Lung (tissue), 12 donors: Measurements from ENCODE around the gene RASA3. TPM values are rescaled to one million over a fixed set of nuclear protein-coding genes. Genes with fewer than 3 reads are reported as not detected.

Source experiments
- ATAC-seq: fragments of 200-7000 bp; cut with Tn5 transposase; one replicate; pipeline ENCODE4 v1.9.1; 2020; ENCODE audit warnings: moderate number of reproducible peaks; ENCODE audit not compliant: insufficient read depth, low FRiP score
- DNase-seq, 3 donors: peaks; one replicate each; pipeline ENCODE4 v3.0.0-alpha.2; 2013 to 2017
- H3K27ac ChIP-seq, 2 donors: one replicate each; pipeline ENCODE4 v1.5.1; 2013; ENCODE audit warnings: mild to moderate bottlenecking in 2 of 2, moderate library complexity in 2 of 2, control low read depth in 1 of 2, inconsistent platforms in 1 of 2, low read depth in 1 of 2, low read length in 1 of 2
- H3K27me3 ChIP-seq, 3 donors: one replicate each; pipeline ENCODE4 v1.5.1; 2013; ENCODE audit warnings: low read length in 2 of 3; ENCODE audit not compliant: control insufficient read depth in 3 of 3, insufficient read depth in 3 of 3
- H3K36me3 ChIP-seq, 4 donors: one replicate each; pipeline ENCODE4 v1.5.1; 2013; ENCODE audit warnings: low read length in 4 of 4, mild to moderate bottlenecking in 1 of 4, moderate library complexity in 1 of 4; ENCODE audit not compliant: control insufficient read depth in 4 of 4, insufficient read depth in 4 of 4
- H3K4me1 ChIP-seq, 5 donors: one replicate each; pipeline ENCODE4 v1.5.1; 2013; ENCODE audit warnings: low read length in 5 of 5, mild to moderate bottlenecking in 2 of 5, moderate library complexity in 1 of 5; ENCODE audit not compliant: control insufficient read depth in 5 of 5, insufficient read depth in 5 of 5
- H3K4me3 ChIP-seq: one replicate; pipeline ENCODE4 v1.5.1; 2013; ENCODE audit warnings: mild to moderate bottlenecking, control low read depth, moderate library complexity
- H3K9ac ChIP-seq, 2 donors: one replicate each; pipeline ENCODE4 v1.5.1; 2013; ENCODE audit warnings: low read length in 2 of 2, control low read depth in 1 of 2; ENCODE audit not compliant: insufficient read depth in 1 of 2
- H3K9me3 ChIP-seq, 4 donors: one replicate each; pipeline ENCODE4 v1.5.1; 2013; ENCODE audit warnings: low read length in 3 of 4, mild to moderate bottlenecking in 1 of 4, moderate library complexity in 1 of 4; ENCODE audit not compliant: control insufficient read depth in 4 of 4, insufficient read depth in 3 of 4
- WGBS, 2 donors: extraction: QIAGEN DNeasy Blood & Tissue Kit; methylation state at CpG; one replicate each; pipeline ENCODE4 v1.1.7; 2013; 5-methylcytosine and 5-hydroxymethylcytosine counted together
- polyA plus RNA-seq, 2 donors: library from polyadenylated mRNA; stranded (reverse); fragments of 200-250 nt; gene quantifications; one replicate each; pipeline ENCODE4 v1.2.1, GENCODE V29; 2013
- total RNA-seq, 2 donors: library from RNA; depleted of rRNA in 1 of 2; stranded (reverse); fragments of >200 nt in 1 of 2; gene quantifications; one replicate each; pipeline ENCODE4 v1.2.1, GENCODE V29; 2014 to 2021
- TF ChIP-seq, protein P1 (sequence below): IDR thresholded peaks from 2 replicates; pipeline ENCODE4 v1.5.1; 2012; ENCODE audit warnings: mild to moderate bottlenecking; ENCODE audit errors: control extremely low read depth, extremely low read depth
- donor health status: control.
- donor health status: control.
- donor health status: Bipolar disorder and iron deficiency.
- donor health status: healthy.
- donor health status: DM: yes; HTN: yes; CAD: no.

Gene RASA3
- total and polyA plus RNA-seq, 4 donors, result 7.4 to 22.8 (median 16.2) TPM

DNA sequence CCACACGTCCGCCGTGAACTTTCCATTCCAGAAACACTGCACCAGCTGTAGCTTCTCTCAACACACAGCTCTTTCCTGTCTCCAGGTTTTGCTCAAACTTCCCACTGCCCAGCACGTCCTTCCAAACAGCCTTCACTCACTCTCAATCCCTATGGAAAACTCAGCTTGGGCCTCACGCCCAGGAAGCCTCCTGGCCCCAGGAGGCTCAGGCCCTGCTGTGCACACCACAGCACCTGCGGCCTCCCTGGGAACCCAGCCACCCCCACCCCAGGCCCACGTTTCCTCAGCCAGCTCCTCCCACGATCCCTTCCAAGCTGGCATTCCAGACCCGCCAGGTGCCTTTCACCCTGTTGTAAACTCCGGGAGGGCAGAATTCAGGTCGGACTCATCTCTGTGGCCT is 193.7 kb downstream of the RASA3 start:
- H3K27me3 ChIP-seq, result peaks cover 0 to 4% (median 0%) of the 10 kb centered on the region in 3 donors
- peaks cover 0 to 35% (median 4%) of the 10 kb centered on the region in 5 donors for H3K4me1 ChIP-seq
- H3K27ac ChIP-seq, result no peak overlapping the region
- no peak overlapping the region for H3K9ac ChIP-seq
- H3K4me3 ChIP-seq, result no peak overlapping the region
- no peaks in the 10 kb centered on the region for H3K36me3 ChIP-seq
- ATAC-seq (no peak), DNase-seq (peak; percentile 76 to 89 (median 81))
- TF ChIP-seq, protein P1, sequence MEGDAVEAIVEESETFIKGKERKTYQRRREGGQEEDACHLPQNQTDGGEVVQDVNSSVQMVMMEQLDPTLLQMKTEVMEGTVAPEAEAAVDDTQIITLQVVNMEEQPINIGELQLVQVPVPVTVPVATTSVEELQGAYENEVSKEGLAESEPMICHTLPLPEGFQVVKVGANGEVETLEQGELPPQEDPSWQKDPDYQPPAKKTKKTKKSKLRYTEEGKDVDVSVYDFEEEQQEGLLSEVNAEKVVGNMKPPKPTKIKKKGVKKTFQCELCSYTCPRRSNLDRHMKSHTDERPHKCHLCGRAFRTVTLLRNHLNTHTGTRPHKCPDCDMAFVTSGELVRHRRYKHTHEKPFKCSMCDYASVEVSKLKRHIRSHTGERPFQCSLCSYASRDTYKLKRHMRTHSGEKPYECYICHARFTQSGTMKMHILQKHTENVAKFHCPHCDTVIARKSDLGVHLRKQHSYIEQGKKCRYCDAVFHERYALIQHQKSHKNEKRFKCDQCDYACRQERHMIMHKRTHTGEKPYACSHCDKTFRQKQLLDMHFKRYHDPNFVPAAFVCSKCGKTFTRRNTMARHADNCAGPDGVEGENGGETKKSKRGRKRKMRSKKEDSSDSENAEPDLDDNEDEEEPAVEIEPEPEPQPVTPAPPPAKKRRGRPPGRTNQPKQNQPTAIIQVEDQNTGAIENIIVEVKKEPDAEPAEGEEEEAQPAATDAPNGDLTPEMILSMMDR, result no peak
- 61 to 79% methylated on average over 11 of the region's 11 CpGs for WGBS, 2 donors
- no peaks in the 10 kb centered on the region for H3K9me3 ChIP-seq

DNA sequence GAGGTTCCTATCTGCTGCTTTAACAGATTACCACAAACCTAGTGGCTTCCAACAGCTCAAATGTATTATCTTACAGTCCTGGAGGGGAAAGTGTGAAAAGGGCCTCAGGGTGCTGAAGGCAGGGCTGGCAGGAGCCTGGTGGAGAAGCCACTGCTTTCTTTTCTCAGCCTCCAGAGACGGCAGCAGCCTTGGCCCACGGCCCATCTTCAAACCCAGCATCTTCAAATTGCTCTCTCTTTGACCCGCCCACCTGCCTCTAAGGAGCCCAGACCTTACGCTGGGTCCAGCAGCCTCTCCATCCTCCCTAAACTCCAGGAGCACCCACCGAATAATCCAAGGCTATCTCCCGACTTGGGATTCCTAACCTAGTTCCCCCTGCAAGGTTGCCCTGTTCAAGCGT is 194.2 kb downstream of the RASA3 start:
- TF ChIP-seq, protein P1, result no peak

DNA sequence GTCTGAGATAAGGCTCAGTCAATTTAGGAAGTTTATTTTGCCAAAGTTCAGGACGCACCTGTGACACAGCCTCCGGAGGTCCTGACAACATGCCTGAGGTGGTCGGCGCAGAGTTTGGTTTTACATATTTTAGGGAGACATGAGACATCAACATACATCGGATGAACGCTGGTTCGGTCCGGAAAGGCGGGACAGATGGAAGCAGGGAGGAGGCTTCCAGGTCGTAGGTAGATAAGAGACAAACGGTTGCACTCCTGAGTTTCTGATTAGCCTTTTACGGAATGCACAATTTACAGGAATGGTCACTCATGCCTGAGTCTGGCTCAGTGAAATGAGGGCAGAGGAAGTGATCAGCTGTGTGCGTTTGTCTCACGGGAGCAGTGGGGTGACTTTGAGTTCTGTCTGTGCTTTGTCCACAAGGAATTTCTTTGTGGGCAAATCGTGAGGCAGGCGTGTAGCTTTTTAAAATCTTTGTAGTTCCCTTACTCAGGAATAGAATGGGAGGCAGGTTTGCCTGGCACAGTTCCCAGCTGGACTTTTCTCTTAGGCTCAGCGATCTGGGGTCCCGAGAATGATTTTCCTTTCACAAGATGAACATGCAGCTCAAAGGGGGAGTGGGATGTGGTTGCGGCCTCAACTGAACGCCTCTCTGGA is 194.8 kb downstream of the RASA3 start:
- H3K27ac ChIP-seq, result no peak overlapping the region
- ATAC-seq, result no peak
- 73 to 80% methylated on average over 20 of the region's 20 CpGs for WGBS, 2 donors
- no peak overlapping the region for H3K4me3 ChIP-seq
- no peaks in the 10 kb centered on the region for H3K36me3 ChIP-seq
- no peaks in the 10 kb centered on the region for H3K9me3 ChIP-seq
- H3K27me3 ChIP-seq, result peaks cover 0 to 4% (median 0%) of the 10 kb centered on the region in 3 donors
- TF ChIP-seq, protein P1, result no peak
- H3K4me1 ChIP-seq, result peaks cover 0 to 35% (median 4%) of the 10 kb centered on the region in 5 donors
- DNase-seq, result no peak
- no peak overlapping the region for H3K9ac ChIP-seq

More for the DNA sequence above, 194.2 kb downstream of the RASA3 start:
- no peak overlapping the region for H3K27ac ChIP-seq
- no peak for DNase-seq
- no peak overlapping the region for H3K4me3 ChIP-seq
- peaks cover 0 to 4% (median 0%) of the 10 kb centered on the region in 3 donors for H3K27me3 ChIP-seq
- no peaks in the 10 kb centered on the region for H3K36me3 ChIP-seq
- no peak for ATAC-seq
- H3K9ac ChIP-seq, result no peak overlapping the region
- no peaks in the 10 kb centered on the region for H3K9me3 ChIP-seq
- H3K4me1 ChIP-seq, result peaks cover 0 to 35% (median 4%) of the 10 kb centered on the region in 5 donors
- 70 to 81% methylated on average over 7 of the region's 7 CpGs for WGBS, 2 donors
